MG63 (cell line): ENCODE data around the gene HPN. TPM values are rescaled to one million over a fixed set of nuclear protein-coding genes. Genes with fewer than 3 reads are reported as not detected.
A peak's percentile ranks its signal among the peaks of the same experiment; 100 is the strongest.
"Not testable (repeated sequence)": the region's sequence is repeated elsewhere in the genome, so short reads cannot be mapped to it uniquely, and the experiment has no call there.

Experiments used
- DNase-seq: peaks from one replicate; pipeline ENCODE4 v3.0.0-alpha.2; 2020
- H3K27me3 ChIP-seq: fragments of 250-450 bp; sonication (Bioruptor Pico); 2 replicates; pipeline ENCODE4 v1.5.1; 2020; ENCODE audit warnings: mild to moderate bottlenecking, moderate library complexity
- H3K36me3 ChIP-seq: fragments of 250-450 bp; sonication (Bioruptor Pico); 2 replicates; pipeline ENCODE4 v1.5.1; 2020; ENCODE audit warnings: mild to moderate bottlenecking, moderate library complexity
- H3K4me3 ChIP-seq: fragments of 250-450 bp; sonication (Bioruptor Pico); 2 replicates; pipeline ENCODE4 v1.5.1; 2020; ENCODE audit warnings: mild to moderate bottlenecking, moderate library complexity
- H3K9me3 ChIP-seq: fragments of 250-450 bp; sonication (Bioruptor Pico); 2 replicates; pipeline ENCODE4 v1.5.1; 2020; ENCODE audit warnings: mild to moderate bottlenecking, moderate library complexity
- total RNA-seq: library from RNA; depleted of rRNA; stranded (reverse); fragments of >200 nt; shearing (Covaris generic); gene quantifications from 2 replicates; pipeline ENCODE4 v1.2.3, GENCODE V29; 2014; ENCODE audit warnings: low replicate concordance

The HPN gene
- total RNA-seq, 1 experiment from 2014 or later = not detected

DNA sequence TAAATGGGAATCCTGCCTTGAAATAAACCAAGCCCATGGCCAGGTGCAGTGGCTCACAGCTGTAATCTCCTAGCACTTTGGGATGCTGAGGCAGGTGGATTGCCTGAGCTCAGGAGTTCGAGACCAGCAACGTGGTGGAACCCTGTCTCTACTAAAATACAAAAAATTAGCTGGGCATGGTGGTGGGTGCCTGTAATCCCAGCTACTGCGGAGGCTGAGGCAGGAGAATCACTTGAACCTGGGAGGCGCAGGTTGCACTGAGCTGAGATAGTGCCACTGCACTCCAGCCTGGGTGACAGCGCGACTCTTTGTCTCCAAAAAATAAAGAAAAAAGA is 35.5 kb upstream of the HPN start:
- H3K4me3 ChIP-seq, DNase-seq: not testable (repeated sequence)
- H3K36me3 ChIP-seq = peaks cover 84% of the 10 kb centered on the region

DNA sequence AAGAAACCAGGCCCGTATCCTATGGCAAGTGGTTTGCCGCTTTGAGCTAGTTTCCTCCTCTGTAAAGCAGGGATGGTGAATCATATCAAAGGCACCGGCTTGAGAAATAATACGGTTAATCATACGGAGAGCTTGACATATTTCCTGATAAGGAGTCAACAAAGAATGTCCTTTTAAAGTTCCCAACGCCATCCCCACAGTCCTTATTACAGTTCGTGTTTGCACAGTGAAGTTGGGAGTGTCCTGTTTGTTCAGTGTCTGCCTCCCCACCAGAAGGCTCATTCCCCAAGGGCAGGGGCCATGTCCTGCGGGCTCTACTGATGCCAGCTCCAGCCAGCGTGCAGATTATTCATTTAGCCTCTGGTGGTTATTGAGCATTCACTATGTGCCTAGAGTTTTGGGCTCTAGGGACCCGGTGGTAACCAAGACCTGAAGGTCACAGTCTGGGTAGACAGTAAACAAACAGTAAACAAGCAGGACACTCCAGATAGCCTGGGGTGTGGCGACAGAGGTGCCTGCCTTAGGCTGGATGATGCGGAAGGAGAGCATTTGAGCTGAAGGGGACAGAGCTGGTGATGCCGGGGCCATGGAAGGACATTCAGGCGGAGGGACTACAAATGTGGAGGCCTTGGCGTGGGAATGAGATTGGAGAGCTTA is 35.1 kb upstream of the HPN start:
- no peaks in the 10 kb centered on the region for H3K9me3 ChIP-seq
- no peak for DNase-seq
- H3K27me3 ChIP-seq = no peaks in the 10 kb centered on the region
- H3K4me3 ChIP-seq = no peak overlapping the region
- H3K36me3 ChIP-seq = peaks cover 85% of the 10 kb centered on the region

More for the DNA sequence above, 35.5 kb upstream of the HPN start:
- H3K27me3 ChIP-seq, H3K9me3 ChIP-seq: not testable (repeated sequence)

- no peak for DNase-seq
- Histone ChIP-seq H3K36me3 (peaks cover 86% of the 10 kb centered on the region), H3K4me3 (no peak overlapping the region), H3K9me3 (no peaks in the 10 kb centered on the region), H3K27me3 (no peaks in the 10 kb centered on the region)
These were observed 34.5 kb upstream of the HPN start for GRCh38 chr19:35006999-35007365.

- DNase-seq, H3K9me3 ChIP-seq, H3K27me3 ChIP-seq, H3K4me3 ChIP-seq: not testable (repeated sequence)
- peaks cover 86% of the 10 kb centered on the region for H3K36me3 ChIP-seq
These were observed 34.1 kb upstream of the HPN start for GRCh38 chr19:35007427-35007826.

GRCh38 chr19:35008891-35009341 is 32.6 kb upstream of the HPN start:
- no peaks in the 10 kb centered on the region for H3K27me3 ChIP-seq
- H3K4me3 ChIP-seq = no peak overlapping the region
- DNase-seq = no peak
- peaks cover 85% of the 10 kb centered on the region for H3K36me3 ChIP-seq
- no peaks in the 10 kb centered on the region for H3K9me3 ChIP-seq

GRCh38 chr19:35009424-35010415 is 31.8 kb upstream of the HPN start:
- no peak for DNase-seq
- H3K9me3 ChIP-seq = no peaks in the 10 kb centered on the region
- peaks cover 85% of the 10 kb centered on the region for H3K36me3 ChIP-seq
- H3K27me3 ChIP-seq = no peaks in the 10 kb centered on the region
- no peak overlapping the region for H3K4me3 ChIP-seq

- Histone ChIP-seq H3K4me3 (no peak overlapping the region), H3K9me3 (no peaks in the 10 kb centered on the region), H3K36me3 (peaks cover 87% of the 10 kb centered on the region), H3K27me3 (no peaks in the 10 kb centered on the region)
- DNase-seq = no peak
These were observed 30.3 kb upstream of the HPN start for GRCh38 chr19:35011091-35011689.

GRCh38 chr19:35011737-35012682 is 29.5 kb upstream of the HPN start:
- no peak overlapping the region for H3K4me3 ChIP-seq
- no peaks in the 10 kb centered on the region for H3K9me3 ChIP-seq
- peaks cover 82% of the 10 kb centered on the region for H3K36me3 ChIP-seq
- no peak for DNase-seq
- H3K27me3 ChIP-seq = no peaks in the 10 kb centered on the region

DNA sequence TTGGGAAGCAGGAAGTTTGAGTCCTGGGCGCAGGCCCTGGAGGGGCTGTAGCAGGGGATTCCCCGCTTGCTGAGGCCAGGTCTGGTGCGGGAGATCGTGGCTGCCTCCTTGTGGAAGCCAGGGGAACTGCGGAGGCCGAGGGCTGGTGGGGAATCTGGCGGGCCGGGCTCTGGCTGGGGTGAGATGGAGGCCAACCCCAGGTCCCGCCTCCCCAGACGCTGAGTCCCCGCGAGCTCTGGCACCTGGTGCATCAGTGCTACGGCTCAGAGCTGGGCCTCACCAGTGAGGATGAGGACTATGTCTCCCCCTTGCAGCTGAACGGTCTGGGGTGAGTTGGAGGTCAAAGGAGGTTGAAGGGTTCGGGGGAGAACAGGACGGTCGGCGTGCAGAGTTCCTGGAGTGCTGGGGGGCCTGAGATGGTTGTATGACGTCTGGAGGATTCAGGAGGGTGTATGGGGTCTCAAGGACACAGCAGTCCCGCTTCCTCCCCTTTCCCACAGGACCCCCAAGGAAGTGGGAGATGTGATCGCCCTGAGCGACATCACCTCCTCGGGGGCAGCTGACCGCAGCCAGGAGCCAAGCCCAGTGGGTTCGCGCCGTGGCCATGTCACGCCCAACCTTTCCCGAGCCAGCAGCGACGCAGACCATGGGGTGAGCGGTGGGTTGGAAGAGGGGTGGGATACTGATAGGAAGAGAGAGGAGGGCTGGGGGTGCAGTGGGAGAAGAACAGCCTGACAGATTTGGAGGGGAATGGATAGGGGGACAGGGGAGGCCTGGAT is 28.3 kb upstream of the HPN start:
- no peak overlapping the region for H3K4me3 ChIP-seq
- H3K36me3 ChIP-seq = peaks cover 90% of the 10 kb centered on the region
- H3K9me3 ChIP-seq = no peaks in the 10 kb centered on the region
- peak; percentile 57 for DNase-seq
- H3K27me3 ChIP-seq = no peaks in the 10 kb centered on the region

DNA sequence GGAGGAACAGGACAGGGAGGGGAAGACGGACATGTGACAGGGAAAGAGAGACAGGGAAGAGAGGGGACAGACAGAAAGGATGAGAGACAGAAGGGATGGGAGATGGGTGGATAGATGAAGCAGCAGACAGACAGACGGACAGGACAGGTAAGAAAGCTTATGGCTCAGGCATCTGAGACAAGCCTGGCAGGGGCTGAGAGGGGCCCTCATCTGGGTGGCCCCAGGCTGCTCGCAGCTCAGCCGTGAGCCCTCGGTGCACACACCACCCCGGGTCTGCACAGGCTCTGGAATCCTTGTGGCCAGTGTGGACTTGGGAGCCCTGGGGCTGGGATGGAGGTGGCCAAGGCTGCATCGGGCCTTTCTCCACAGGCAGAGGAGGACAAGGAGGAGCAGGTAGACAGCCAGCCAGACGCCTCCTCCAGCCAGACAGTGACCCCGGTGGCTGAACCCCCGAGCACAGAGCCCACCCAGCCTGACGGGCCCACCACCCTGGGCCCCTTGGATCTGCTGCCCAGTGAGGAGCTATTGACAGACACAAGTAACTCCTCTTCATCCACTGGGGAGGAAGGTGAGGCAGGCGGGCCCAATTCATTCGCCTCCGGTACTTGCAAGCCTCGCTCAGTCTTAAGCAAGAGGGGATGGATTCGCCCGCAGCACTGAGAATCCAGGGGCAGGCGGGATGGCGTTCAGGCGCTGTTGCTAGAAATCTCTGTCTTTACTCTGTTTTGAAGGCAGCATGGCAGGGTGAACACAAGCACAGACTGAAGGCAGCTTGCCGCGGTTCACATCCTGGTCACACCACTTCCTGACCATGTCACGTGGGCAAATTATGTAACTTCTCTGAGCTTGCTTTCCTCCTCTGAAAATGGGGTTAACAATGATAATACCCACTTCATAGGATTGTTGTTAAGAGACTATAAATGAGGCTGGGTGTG is 27.4 kb upstream of the HPN start:
- no peak overlapping the region for H3K4me3 ChIP-seq
- no peaks in the 10 kb centered on the region for H3K27me3 ChIP-seq
- DNase-seq = no peak
- H3K36me3 ChIP-seq = peaks cover 90% of the 10 kb centered on the region
- H3K9me3 ChIP-seq = no peaks in the 10 kb centered on the region

- not testable (repeated sequence) for DNase-seq, H3K27me3 ChIP-seq, H3K9me3 ChIP-seq, H3K4me3 ChIP-seq
- peaks cover 90% of the 10 kb centered on the region for H3K36me3 ChIP-seq
These were observed 26.7 kb upstream of the HPN start for GRCh38 chr19:35014774-35015173.

- H3K4me3 ChIP-seq = no peak overlapping the region
- H3K36me3 ChIP-seq = peaks cover 90% of the 10 kb centered on the region
- no peaks in the 10 kb centered on the region for H3K9me3 ChIP-seq
- no peaks in the 10 kb centered on the region for H3K27me3 ChIP-seq
- peak; percentile 15 for DNase-seq
These were observed 26.1 kb upstream of the HPN start for GRCh38 chr19:35015270-35015953.

DNA sequence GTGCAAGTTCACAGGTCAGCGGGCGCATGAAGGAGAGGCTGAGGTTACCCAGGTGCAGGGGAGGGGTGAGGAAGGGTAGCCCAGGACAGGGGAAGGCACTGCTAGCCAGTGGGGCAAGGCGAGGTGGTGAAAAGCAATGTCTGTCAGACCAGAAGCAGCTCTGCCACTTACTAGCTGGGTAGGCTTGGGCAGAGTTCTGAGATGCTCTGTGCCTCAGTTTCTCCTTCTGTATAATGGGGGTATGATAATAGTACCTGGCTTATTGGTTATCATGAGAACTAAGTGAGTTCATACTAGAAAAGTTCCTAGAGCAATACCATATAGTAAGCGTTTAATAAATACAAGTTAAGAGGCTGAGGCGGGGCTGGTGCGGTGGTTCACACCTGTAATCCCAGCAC is 25.6 kb upstream of the HPN start:
- Histone ChIP-seq H3K36me3 (peaks cover 89% of the 10 kb centered on the region), H3K9me3 (no peaks in the 10 kb centered on the region), H3K27me3 (no peaks in the 10 kb centered on the region), H3K4me3 (no peak overlapping the region)
- no peak for DNase-seq

- Histone ChIP-seq H3K4me3 (no peak overlapping the region), H3K9me3 (no peaks in the 10 kb centered on the region), H3K27me3 (no peaks in the 10 kb centered on the region), H3K36me3 (peaks cover 90% of the 10 kb centered on the region)
- DNase-seq = no peak
These were observed 24.0 kb upstream of the HPN start for GRCh38 chr19:35017507-35017906.
